NCI-H146 (cell line): ENCODE measurements around the gene IL7R.
"Not testable (repeated sequence)": the region's sequence is repeated elsewhere in the genome, so short reads cannot be mapped to it uniquely, and the experiment has no call there.

ENCODE experiments used
- DNase-seq: peaks from one replicate; lab custom pipeline; 2025; lab: John Stamatoyannopoulos, UW

IL7R gene

GRCh38 chr5:35876922-35877321 is 20.2 kb downstream of the IL7R start:
- DNase-seq, result no peak

DNA sequence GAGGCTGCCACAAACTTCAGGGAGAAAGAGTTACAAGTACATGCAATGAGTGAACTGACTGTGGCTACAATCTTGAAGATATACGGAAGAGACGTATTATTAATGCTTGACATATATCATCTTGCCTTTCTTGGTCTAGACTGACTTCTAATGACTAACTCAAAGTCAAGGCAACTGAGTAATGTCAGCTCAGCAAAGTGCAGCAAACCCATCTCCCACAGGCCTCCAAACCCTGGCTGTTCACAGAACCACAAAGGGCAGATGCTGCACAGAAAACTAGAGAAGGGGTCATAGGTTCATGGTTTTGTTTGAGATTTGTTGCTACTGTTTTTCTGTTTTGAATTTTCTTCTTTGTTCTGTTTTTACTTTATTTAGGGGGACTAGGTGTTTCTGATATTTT is 21.0 kb downstream of the IL7R start:
- DNase-seq, result no peak

DNA sequence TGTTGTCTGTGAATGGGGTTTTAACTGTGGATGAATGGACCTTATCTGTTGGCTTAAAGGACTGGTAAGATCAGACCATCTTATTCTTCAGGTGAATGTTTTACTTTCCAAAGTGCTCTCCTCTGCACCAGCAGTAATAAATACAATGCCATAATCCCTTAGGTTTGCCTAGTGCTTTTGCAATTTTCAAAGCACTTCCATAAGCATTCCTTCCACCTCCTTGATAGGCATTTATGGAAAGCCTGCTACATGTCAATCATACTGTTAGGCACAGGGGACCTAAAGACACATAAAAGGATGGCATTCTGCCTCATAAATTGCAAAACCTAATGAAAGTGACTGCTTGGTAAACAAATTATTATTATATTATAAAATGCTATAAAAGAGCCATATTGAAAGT is 21.4 kb downstream of the IL7R start:
- DNase-seq, result no peak

DNA sequence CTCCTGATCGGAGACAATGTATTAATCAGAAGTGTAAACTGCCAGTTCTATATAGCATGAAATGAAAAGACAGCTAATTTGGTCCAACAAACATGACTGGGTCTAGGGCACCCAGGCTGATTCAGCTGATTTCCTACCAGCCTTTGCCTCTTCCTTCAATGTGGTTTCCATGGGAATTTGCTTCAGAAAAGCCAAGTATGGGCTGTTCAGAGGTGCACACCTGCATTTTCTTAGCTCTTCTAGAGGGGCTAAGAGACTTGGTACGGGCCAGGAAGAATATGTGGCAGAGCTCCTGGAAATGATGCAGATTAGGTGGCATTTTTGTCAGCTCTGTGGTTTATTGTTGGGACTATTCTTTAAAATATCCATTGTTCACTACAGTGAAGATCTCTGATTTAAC is 22.4 kb downstream of the IL7R start:
- DNase-seq, result no peak

- no peak for DNase-seq
These were observed 23.0 kb downstream of the IL7R start for GRCh38 chr5:35879649-35880048.

- DNase-seq, result no peak
These were observed 23.5 kb downstream of the IL7R start for GRCh38 chr5:35880156-35880555.

DNA sequence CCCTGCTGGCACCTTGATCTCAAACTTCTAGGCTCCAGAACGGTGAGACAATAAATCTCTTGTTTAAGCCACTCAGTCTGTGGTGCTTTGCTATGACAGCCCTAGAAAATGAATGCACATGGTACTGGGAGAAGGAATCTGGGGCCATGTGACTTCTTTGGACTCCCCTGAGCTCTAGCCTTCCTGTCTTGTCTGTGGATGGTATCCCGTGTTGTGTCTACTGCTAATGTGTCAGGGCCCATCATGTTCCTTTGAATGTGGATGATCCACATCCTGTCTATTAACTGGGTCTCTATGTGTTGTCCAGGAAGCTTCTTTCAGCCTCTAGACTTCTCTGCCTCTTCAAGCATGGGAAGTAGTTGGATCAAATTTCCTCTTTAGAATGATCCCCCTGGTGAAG is 25.1 kb downstream of the IL7R start:
- DNase-seq, result no peak

DNA sequence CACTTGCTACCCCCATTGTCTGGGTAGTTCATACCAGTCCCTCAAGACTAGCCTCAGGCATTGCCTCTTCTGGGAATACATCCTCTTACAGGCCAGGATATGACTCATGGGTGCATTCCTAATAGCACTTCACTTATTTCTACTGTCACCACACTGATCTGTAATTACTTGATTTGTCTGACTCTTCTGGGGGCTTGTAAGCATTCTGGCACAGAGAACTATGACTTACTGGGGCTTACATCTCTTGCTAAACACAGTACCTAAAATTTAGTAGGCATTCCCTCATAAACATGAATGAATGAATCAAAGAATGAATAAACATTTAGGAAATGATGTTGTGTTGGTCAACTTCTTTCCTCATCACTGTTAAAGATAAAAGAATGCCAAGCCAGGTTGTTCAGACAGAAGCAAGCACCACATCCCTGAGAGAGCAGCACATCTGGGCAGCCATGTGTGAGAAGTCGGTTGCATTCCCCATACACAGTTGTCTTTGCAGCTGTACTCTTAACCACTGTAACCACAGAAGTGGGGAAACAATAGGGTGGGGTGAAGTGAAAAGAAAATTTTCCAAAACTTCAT is 27.6 kb downstream of the IL7R start:
- DNase-seq, result no peak

DNA sequence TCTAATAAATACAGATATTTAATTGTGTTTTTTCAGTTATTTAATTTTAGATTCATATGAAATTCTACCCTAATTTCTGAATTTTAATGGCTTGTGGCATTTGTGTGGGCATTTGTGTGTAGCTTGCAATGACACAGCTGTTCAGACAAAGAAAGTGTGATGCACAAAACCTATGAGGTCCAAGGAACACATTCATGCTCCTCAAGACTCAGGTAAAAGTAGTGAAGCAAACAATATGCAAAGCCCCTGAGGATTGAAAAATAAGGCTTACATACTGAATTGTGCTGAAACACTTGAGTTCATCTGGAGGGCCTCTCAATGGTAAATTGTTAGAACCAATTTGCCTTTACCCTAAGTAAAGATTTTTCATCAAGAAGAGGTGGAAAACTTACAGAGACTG is 28.1 kb downstream of the IL7R start:
- DNase-seq, result no peak

DNA sequence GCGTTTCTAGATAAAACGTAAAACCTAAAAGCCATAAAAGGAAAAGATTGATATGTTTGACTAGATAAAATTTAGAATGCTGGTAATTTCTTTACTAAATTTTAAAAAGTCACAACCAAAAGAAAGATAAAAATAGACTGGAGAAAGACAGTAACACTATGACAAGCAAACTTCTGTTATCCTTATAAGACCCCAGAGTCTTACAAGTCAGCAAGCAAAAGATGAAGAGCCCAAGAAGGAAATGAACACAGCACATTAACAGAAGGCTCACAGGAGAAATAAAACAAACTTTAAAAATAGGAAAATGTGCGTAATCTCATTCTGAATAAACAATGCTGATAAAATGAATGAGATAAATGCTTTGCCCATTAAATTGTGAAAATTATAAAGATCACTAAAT is 29.7 kb downstream of the IL7R start:
- no peak for DNase-seq

DNA sequence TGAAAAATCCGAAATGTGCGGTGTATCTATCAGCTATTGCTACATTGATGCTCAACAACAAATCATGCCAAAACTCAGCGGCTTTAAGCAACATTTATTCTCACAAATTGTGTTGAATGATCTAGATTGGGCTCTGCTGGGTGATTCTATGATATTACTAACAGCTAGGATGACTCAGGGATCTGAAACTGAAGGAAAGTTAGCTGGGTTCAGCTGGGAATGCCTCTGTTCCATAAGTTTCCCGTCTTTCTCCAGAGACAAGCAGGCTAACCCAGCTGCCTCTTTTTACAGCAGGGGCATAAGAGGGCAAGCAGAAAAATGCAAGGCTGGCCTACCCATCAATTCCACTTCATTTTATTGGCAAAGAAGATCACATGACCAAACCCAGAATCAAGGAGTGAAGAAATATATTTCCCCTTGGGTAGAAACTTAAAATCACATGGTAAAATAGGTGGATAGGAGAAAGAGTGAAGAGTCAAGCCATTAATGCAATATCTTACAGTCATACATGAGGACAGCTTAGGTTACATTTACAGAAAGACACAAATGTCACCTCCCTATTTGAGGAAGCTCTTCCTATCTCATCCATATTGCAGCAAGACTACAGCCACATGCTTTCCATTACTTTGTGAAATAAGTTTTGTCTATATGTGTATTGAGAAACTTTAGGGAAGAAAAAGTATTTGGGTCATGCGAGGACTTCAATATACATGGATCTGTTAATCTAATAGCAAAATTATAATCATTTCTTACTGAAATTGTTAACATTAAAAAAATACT is 30.8 kb downstream of the IL7R start:
- DNase-seq, result no peak

- no peak for DNase-seq
These were observed 33.6 kb downstream of the IL7R start for GRCh38 chr5:35890021-35891020.

DNA sequence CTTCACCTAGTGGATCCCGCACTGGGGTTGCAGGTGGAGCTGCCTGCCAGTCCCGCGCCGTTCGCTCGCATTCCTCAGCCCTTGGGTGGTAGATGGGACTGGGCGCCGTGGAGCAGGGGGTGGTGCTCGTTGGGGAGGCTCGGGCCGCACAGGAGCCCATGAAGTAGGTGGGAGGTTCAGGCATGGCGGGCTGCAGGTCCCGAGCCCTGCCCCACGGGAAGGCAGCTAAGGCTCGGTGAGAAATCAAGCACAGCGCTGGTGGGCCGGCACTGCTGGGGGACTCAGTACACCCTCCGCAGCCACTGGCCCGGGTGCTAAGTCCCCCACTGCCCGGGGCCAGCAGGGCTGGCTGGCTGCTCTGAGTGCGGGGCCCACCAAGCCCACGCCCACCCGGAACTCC is 36.1 kb downstream of the IL7R start:
- not testable (repeated sequence) for DNase-seq

GRCh38 chr5:35894131-35894530 is 37.4 kb downstream of the IL7R start:
- DNase-seq, result no peak

GRCh38 chr5:35898952-35899660 is 42.4 kb downstream of the IL7R start:
- DNase-seq, result no peak

- DNase-seq, result no peak
These were observed 43.1 kb downstream of the IL7R start for GRCh38 chr5:35899800-35900199.

DNA sequence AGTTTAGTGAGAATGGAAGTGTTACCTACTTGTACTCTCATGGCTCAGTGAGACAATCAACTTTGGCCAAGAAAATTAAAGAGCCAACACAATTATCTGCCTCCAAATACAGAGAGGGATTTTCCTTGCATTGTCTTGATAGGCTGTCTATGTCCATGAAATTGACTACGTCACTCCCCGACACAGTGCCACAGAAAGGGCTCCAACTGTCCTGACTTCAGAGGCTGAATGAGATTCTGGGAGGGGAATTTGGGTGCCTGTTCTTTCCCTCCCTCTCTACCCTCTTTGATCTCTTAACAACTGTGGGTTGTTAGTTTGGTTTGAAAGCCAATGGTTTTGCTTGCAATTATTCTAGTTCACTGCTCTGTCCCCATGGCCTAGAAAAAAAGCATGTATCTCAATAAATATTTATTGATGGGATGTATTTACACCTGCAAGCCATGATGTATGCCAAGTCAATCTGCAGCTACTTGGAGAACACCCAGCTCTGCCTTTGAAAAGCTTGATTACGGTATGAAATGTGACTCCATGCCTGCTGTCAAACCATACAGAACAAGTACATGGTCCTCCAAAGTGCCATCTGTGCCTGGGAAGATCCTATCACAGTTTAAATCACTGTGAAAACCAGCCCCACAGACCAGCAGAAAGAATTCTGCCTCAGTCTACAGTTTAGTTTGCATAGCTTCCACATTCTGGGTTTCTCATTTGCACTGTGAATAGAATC is 44.4 kb downstream of the IL7R start:
- DNase-seq, result no peak

DNA sequence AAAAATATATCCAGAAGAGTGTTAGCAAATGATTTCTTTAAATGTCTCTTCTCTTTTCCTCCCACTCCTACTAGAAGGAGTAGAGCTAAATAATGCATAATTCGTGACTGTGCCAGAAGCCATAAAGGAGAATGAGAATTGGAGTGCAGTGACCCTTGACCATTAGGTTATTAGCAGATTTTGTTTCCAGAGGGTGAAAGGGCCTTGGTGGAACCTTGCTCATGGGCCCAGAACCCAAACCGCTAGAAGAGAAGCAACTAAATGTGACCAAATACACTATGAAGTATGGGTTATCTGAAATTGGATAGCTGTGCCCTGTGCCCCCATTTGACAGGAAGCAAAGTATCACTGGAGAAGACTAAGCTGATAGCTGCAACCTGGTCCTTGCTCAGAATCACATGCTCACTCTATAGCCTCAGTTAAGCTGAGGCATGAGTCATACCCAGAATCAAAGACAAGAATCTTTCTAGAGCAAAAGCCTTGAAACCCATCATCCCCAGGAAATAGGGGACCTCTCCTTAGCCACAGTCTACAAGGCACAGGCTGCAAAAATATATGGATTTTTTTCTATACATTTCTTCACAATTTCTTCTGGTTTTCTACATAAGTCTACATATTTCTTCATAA is 45.5 kb downstream of the IL7R start:
- DNase-seq, result no peak

GRCh38 chr5:35903631-35904203 is 47.0 kb downstream of the IL7R start:
- DNase-seq, result no peak

DNA sequence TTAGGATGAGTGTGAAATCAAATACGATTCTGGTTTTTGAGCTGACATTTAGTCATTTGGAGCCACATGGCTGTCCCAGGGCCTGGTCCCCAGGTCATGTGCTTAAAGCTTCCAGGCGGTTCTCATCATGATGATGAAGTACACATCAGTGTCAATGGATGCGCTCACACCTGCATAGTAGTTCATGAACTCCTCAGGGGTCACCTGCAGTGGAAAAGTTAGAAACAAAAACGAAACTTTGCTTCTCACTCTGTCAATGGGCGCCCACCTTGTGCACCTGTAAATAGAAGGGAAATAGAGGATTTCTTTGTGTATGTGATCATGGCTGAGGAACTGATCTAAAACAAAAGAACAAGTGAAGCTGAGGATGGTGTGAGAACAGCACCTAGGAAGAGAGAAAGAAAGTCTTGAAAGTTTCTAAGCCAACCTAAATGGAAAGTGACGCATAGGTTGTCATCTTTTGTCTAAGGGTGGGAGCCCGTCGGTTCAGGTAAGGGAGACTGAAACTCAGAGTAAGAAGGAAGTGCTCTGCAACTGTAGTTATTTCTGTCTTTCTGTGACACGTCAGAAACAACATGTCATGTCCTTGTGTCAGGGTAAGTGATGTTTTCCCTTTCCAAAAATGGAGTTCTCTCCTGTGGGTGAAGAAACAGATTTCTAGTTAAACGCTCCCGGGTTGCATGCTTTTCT is 47.9 kb downstream of the IL7R start:
- DNase-seq, result no peak
